Endometrial microvascular endothelial cells (primary cell): ENCODE results near the gene KIF26B. TPM values are rescaled to one million over a fixed set of nuclear protein-coding genes. Genes with fewer than 3 reads are reported as not detected.

Experiments
- in situ Hi-C: cut with HindIII; loops from 2 replicates; pipeline ENCODE4 v1.10.0; 2017; ENCODE audit warnings: low sequenced_read_pairs, low pct_unique_long_range_greater_than_20kb; ENCODE audit errors: inconsistent ontology term
- total RNA-seq: library from RNA; depleted of rRNA; stranded (reverse); fragments of >200 nt; gene quantifications from one replicate; pipeline ENCODE4 v1.2.3, GENCODE V29; 2015; ENCODE audit errors: inconsistent ontology term

Gene KIF26B
- total RNA-seq, 1 donor from 2014 or later = not detected

DNA sequence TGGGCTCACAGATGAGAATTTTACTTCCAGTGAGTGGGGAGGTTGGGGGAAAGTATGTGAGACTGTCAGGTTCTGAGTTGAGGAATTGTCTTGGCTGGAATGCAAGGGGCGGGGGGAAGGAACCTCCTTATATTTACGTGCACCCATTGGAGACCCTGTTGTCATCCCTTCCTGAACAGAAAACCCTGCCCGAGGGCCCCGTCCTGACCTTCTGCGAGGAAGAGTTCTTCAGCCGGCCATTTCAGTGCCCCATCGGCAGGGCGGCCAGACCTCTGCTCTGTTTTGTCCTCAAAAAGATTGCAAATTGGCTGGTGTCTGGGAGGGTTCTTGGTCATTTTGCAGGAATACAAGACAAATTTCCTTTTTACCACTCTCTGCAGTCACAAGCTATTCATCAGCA lies 7.1 kb downstream of the KIF26B start:
- in situ Hi-C loops = no loop called here

- in situ Hi-C loops = no loop called here
Measured at GRCh38 chr1:245166471-245166885, 11.7 kb downstream of the KIF26B start.

GRCh38 chr1:245168086-245168485 lies 13.3 kb downstream of the KIF26B start:
- in situ Hi-C loops = no loop called here

DNA sequence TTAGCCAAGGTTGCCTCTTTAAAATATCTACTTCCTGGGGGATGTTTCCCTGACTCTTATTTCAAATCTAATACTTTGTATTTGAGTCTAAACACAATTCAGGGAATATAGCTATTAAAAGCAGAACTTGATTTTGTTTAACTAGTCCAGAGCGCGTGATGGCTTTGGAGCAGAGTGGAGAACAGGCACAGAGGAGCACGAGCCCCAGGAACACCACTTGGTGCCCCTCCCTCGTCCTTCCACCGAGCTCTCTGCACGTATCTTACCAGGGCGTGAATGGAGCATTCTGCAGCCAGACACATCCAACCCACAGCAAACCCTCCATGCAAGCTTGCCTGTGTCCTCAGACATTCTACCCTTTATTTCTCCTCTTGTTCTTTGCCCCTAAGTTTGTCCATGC lies 14.1 kb downstream of the KIF26B start:
- in situ Hi-C loops = no loop called here

GRCh38 chr1:245169376-245169775 lies 14.6 kb downstream of the KIF26B start:
- in situ Hi-C loops = no loop called here

DNA sequence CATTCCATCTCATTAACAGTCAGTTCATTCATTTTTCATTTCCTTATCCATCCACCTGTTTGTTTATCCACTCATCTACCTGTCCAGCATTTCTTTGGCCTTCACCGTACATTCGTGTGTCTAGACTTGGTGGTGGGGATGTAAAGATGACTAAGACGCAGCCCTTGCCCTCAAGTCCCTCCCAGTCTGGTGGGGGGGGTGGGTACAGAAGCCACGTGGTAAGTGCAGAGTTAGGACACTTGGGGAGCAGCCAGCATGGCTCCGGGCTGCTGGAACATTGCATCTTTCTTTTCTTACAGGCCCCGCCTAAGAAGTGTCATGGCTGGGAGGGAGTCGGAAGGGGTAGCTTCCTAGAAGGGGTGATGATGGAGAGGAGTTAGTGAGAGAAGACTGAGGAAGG lies 17.2 kb downstream of the KIF26B start:
- in situ Hi-C loops = no loop called here

DNA sequence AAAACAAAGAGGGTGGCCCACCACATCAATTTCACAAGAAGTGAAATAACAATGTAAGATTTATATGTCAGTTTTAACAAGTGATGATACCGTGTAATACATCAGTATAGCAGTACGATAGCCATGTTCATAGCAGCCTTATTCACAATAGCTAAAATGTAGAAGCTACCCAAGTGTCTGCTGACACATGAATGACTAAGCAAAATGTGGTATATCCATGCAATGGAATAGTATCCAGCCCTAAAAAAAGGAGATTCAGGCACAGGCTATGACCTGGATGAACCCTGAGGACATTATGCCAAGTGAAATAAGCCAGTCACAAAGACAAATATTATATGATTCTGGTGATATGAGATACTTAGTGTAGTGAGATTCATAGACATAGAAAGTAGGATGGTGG lies 18.0 kb downstream of the KIF26B start:
- in situ Hi-C loops = no loop called here

DNA sequence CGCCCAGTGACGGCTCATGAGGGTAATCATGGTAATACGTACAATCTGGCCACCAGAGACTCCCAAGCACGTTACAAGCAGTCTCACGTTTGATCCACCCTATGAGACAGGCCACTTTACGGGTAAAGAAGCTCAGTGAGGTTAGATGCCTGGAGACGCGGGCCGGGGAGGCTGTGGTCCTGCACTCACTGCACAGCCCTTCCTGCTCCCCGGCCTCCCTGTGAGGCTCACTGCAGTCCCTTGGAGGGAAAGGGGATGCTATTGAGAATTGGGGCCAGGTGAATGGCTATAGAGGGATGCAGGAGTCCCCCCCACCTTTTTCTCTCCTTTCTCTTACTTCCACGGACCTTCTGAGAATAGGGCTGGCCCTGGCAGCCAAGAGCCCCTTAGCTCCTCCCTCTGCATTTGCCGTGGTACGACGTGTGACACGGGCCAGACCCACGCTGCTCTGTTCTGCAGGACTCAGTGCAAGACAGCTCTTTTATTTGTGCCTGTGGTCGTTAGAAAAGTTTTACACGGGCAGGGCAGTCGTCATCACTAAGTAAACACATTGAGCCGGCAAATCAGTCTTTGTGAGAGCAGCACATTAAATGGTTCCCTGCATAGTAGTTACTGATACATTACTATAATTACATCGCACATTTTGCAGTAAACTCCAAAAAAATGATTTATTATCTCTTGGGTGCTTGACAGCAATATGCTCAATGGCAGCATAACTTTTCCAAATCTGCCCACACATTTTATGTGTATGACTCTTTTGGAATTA lies 18.8 kb downstream of the KIF26B start:
- in situ Hi-C loops = no loop called here

DNA sequence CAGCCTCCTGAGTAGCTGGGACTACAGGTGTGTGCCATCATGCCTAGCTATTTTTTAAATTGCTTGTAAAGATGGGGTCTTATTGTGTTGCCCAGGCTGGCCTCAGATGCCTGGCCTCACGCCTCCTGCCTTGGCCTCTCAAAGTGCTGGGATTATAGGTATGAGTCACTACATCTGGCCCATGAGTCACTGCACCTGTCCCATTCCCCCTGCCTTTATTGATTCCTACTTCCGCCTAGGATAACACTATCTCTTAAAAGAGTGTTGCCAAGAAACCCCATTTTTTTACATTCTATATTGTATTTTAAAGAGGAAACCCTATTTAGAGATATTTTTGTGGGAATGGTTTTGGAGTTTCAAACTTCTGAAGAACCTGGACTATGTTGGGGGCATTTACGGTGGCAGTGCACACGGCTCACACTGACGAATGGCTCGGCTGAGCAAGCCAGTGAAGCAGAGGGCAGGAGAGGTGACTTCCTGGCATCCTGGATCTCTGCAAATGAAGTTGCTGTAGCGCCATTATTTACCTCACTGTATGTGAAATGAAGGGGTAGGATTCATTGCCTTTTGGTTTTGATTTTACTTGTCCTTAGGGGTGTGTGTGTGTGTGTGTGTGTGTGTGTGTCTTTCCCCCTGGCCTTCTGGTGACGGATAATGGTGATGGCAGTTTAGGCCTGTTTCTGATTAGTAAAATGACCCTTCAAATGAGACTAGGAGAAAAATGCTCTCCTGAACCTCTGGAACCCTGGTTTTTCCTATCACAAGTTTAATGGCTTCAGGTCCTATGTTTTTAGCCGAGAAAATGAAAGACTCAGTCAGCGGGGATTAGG lies 22.5 kb downstream of the KIF26B start:
- in situ Hi-C loops = no loop called here

DNA sequence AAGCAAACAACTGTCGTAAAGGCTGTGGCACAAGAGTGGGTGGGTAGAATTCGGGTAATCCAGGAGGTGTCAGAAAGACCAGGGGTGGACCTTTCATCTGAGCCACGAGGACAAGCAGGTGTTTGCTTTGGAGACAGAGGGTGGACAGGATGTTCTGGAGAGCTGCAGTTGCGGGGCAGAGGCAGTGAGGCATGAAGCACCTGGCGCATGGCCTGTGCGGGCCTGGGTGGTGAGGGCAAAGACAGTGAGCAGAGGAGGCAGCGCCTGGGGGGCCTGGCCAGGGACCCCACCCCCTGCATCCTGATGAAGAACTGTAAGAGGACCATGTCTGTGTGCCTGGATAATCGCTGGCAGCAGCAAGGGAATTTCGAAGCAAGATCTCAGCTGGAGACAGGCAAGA lies 24.9 kb downstream of the KIF26B start:
- in situ Hi-C loops = no loop called here

- in situ Hi-C loops = no loop called here
Measured at GRCh38 chr1:245180496-245181157, 25.8 kb downstream of the KIF26B start.

DNA sequence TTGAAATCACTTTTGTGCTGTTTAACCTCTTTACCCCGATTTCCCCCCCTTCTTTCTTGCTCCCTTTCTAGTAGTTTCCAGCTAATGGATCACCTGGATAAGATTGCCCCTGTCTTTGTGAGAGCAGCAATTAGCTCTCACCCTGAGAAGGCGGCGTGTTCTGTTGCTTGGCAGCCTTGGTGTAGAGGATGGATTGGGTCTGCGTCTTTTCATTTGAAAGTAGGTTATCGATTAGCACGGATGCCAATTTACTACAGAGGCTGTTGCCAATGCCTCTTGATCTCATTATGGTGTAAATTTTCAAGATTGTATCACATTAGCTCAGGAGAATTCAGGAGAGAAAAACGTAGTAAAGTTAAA lies 26.4 kb downstream of the KIF26B start:
- in situ Hi-C loops = no loop called here

GRCh38 chr1:245182028-245182427 lies 27.2 kb downstream of the KIF26B start:
- in situ Hi-C loops = no loop called here

- in situ Hi-C loops = no loop called here
Measured at GRCh38 chr1:245183429-245183828, 28.6 kb downstream of the KIF26B start.

DNA sequence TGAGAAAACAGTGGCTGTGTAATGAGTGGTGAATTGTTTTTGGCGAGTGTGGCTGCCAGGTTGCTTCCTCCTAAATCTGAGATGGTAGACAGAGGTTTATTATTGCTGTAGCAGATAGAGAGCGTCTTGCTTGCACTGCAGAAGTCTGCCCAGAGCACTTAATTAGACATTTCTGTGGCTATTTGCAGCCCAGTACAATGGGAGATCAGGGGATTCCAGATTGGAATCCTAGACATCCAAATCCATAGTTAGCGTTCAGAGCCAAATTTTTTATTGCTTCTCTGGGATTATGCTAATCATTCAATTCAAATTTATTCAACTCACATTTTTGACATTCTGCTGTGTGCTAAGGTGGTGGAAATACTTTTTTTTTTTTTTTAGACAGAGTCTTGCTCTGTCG lies 30.0 kb downstream of the KIF26B start:
- in situ Hi-C loops = no loop called here

GRCh38 chr1:245188403-245188802 lies 33.6 kb downstream of the KIF26B start:
- in situ Hi-C loops = no loop called here

- in situ Hi-C loops = no loop called here
Measured at GRCh38 chr1:245195398-245195797, 40.6 kb downstream of the KIF26B start.

- in situ Hi-C loops = no loop called here
Measured at GRCh38 chr1:245197121-245197520, 42.3 kb downstream of the KIF26B start.

- in situ Hi-C loops = no loop called here
Measured at GRCh38 chr1:245197911-245198379, 43.2 kb downstream of the KIF26B start.
